Measurements from ENCODE around the gene WBP1L. TPM values are rescaled to one million over a fixed set of nuclear protein-coding genes. Genes with fewer than 3 reads are reported as not detected.
"Not testable (repeated sequence)": the region's sequence is repeated elsewhere in the genome, so short reads cannot be mapped to it uniquely, and the experiment has no call there.

Gene WBP1L
- total RNA-seq, 1 donor from 2014 or later: 26.6 TPM

DNA sequence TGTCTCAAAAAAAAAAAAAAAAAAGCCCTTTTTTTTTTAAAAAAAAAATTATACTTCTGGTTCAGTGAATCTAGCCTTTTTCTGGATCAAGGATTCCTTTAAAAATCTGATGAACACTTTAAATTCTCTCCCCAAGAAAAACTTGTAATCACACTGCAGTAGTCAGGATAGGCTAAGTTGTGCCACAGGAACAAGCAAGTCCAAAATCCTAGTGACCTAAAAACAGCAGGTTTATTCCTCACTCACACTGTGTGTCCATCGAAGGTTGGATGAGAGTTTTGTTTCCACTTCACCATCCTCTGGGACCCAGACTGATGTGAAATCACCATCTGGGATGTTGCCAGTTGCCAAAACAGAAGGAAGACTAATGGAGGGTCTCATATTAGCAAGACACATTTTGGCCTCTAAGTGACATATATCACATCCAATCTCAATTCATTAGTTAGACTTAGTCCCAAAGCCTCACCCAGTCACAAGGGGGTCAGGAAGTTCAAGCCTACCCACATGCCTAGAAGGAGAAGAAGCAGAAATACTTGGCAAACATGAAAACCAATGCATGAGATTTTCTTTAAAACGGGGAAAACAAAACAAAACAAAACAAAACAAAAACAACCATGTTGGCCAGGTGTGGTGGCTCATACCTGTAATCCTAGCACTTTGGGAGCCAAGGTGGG, 60.8 kb downstream of the WBP1L start:
- intact Hi-C loops (cut with micrococcal nuclease): no loop called here

DNA sequence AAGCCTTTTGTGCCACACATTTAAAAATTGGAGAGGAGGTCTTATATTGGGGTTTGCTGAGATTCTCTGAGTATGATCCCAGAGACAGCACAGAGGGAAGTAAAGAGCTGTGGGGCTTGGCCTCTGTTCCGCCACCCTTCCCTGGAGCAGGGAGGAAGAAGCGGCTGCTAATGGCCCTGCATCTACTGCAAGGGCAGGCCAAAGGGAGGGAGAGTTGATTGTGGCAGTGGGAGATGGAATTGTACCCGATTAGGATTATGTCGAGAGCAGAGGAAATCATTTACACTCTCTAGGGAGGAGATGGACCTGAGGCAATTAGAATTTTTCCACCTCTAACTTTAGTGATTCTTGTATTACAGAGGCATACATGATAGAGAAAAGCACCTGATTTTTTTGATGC, 64.6 kb downstream of the WBP1L start:
- intact Hi-C loops (cut with micrococcal nuclease): no loop called here

DNA sequence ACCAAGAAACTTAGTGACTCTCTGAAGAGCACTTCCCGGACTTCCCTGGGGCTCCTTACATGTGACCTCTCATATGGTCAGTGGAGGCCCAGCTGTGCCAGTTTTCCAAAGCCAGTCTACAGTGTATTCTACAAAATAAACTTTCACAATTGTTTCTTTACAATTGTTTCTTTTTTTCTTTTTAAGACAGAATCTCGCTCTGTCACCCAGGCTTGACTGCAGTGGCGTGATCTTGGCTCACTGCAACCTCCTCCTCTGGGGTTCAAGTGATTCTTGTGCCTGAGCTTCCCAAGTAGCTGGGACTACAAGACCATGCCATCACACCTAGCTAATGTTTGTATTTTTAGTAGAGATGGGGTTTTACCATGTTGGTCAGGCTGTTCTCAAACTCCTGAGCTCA, 67.6 kb downstream of the WBP1L start:
- intact Hi-C loops (cut with micrococcal nuclease): no loop called here

GRCh38 chr10:102812231-102812876, 68.6 kb downstream of the WBP1L start:
- intact Hi-C loops (cut with micrococcal nuclease): no loop called here

GRCh38 chr10:102813017-102813541, 69.3 kb downstream of the WBP1L start:
- intact Hi-C loops (cut with micrococcal nuclease): no loop called here

DNA sequence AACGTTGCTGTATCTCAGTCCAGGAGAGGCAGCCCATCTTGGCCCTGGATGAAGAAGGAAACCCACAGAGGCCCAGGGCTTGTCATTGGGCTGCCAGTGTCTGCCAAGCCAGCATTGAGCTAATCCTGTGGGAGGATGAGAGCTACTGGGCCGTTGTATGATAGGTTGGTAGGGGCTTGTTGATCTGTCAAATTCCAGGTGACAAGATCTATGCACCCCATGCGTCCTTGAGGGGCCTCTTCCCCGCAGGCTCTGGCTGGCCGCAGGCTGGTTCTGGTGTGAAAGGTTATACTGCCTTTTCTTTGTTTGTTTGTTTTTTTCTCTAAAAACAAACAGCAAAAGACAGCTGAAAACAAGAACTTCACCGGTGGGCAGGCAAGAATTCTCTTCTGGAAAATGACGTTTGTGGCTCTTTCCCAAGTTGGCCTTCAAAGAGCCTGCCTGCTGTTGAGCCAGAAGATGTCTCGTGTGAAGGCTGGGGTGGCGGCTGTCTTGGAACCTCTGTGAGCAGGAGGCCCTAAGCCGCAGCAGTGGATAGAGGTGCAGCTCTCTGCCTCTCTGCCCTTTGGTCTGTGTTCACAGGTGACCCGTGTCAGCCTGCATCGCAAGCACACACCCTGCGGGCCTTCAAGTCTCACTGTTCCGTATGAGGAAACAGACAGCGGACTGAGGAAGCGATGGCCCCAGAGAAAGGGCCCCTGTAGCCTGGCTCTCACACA, 70.1 kb downstream of the WBP1L start:
- intact Hi-C loops (cut with micrococcal nuclease): no loop called here

DNA sequence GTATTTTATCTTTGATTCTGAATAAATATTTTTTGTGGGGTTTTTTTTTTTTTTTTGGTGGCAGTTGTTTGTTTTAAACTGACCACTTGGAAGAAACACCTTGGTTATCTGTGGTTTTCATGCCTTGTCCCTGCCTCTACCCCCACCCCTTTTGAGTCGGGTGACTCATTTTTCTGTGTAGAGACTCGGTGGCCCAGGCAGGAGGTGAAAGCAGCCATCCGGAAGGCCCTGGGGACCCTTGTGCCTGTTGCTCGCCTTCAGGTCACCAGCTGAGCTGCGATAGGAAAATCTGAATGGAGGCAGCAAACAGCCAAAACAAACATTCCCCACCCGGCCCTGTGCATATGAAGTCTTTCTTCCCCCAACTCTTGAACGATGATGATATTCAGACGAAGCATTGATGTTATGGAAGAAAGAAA, 70.7 kb downstream of the WBP1L start:
- intact Hi-C loops (cut with micrococcal nuclease): no loop called here

DNA sequence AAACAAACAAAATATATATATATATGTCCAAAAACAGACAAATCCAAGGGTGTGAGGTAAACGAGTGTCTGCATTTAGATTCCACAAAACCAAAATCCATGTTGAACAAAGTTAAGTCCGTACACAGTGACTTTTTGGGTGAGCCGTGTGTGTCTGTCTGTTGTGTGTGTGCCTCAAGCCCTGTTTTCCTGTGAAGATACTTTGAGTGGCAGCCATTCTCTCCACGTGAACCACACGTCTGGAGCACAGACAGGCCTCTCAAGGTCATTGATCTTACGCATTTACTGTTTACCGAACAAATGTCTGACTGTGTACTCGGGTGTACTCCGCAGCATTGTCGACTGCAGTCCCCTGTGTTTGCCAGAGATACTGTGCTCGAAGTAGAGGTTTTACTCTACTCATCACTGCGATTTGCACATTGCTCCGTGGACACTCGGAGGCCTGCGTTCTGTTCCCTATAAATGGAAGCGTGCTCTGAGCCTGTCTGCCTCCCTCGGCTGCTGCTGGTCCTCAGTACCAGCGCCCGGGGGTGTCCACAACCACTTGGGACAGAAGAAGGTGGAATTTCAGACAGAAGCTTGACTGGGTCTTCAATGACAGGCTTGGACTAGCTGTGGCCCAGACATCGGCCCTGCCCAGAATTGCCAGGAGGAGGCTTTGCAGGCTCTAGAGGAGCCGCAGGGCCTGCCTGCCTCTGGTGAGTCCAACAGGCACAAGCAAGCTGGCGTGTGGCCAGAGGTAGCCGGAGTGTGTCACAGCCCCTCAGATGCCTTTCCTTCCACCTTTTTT, 71.3 kb downstream of the WBP1L start:
- intact Hi-C loops (cut with micrococcal nuclease): no loop called here

DNA sequence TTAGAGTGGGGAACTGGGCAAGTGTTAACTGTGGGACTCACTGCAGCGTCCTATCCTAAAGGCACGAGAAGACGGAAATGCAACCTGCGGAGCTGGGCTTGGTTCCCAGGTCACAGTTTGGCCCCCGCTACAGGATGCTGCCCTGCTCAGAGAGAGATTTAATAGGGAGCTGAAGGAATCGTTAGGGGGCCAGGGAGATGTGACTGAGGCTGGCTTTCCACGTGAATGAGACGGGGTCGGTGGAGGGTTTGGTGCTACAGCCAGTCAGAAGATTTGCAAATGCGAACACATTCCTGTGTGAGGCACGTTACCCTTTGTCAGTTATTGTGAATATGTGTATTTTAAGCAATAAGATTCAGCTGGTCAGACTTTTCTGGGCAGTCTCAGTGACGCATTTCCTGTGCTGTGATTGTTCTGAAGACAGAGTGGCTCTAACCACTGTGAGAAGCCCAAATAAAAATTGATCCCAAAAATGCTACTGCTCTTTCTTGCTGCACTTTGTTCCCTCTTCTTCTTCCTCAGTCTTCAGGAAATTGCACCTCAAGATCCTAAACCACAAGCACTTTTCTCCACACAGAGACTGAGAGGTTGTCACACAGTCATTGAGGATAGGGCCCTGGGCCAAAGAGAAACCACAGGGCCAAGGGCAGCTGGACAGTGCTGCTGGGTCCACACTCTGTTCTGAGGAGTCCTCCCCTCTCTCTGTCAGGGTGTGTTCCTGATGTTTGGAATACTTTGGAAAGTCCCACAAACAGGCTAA, 72.2 kb downstream of the WBP1L start:
- intact Hi-C loops (cut with micrococcal nuclease): no loop called here

GRCh38 chr10:102817175-102817574, 73.4 kb downstream of the WBP1L start:
- intact Hi-C loops (cut with micrococcal nuclease): no loop called here

GRCh38 chr10:102819054-102819453, 75.3 kb downstream of the WBP1L start:
- intact Hi-C loops (cut with micrococcal nuclease): no loop called here

GRCh38 chr10:102820008-102820407, 76.3 kb downstream of the WBP1L start:
- intact Hi-C loops (cut with micrococcal nuclease): not testable (repeated sequence)

DNA sequence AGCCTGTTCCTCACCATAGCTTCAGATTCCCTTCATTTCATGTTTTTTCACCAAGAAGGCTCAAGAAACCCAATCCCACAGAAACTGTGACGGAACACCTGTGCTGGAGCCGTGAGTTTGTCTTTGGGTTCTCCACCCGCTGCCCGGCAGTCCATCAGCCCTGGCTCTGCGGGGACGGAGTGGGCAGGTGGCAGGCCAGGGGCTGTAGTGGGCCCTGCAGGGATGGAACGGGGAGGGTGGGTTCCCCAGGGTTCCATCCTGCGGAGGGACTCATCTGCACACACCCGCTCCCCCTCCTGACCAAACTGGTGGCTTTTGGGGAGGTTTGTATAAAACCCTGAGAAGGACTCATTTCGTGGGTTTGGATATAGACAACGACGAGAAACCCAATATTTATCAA, 78.5 kb downstream of the WBP1L start:
- intact Hi-C loops (cut with micrococcal nuclease): no loop called here

DNA sequence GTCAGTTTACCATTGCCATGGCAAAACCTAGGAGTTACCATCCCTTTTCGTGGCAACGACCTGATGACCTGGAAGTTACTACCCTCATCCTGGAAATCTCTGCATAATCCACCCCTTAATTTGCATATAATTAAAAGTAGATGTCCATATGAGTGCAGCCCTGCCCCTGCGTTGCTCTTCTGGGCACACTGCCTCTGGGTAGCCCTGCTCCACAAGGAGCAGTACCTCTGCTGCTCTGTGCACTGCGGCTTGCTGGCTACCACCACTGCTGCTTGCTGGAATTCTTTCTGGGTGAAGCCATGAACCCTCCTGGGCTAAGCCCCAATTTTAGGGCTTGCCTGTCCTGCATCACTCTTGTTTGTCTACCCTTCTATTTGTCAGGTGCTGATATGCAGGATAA, 80.9 kb downstream of the WBP1L start:
- intact Hi-C loops (cut with micrococcal nuclease): no loop called here

DNA sequence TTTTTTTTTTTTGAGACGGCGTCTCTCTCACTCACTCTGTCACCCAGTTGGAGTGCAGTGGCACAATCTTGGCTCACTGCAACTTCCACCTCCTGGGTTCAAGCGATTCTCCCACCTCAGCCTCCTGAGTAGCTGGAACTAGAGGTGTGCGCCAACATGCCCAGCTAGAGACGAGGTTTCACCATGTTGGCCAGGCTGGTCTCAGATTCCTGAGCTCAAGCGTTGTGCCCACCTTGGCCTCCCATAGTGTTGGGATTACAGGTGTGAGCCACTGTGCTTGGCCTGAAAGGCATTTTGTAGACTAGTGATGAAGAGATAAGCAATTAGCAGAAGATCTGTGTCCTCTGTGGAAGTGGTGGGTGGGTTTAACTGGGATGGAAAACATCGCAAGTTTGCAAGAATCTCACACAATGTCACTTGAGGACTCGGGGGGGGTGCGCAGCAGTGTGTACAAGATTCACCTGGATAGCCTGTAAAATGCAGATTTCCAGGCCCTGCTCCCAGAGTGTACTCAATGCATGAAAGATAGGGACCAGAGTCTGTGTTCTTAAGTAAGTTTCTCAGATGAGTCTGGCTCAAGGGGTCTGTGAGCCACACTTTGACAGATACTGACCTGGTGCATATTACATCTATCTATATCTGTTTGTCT, 82.5 kb downstream of the WBP1L start:
- intact Hi-C loops (cut with micrococcal nuclease): no loop called here

DNA sequence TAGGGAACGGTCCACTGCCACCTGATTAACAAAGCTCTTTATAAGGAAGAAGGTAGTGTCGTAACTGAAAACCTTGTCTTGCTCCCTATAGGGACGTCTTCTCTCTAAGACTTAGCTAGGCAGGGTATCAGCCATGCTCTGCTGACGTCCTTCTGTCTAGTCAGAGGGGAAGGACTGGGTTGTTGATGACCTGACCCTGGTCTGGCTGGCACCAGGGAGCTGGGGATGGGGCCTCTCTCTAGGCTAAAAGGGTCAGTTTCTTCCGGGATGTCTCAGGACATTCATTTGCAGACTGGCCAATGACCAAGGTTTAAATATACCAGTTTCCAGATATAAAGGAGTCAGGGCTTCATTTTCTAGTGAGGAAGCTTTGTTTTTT, 83.8 kb downstream of the WBP1L start:
- intact Hi-C loops (cut with micrococcal nuclease): no loop called here

DNA sequence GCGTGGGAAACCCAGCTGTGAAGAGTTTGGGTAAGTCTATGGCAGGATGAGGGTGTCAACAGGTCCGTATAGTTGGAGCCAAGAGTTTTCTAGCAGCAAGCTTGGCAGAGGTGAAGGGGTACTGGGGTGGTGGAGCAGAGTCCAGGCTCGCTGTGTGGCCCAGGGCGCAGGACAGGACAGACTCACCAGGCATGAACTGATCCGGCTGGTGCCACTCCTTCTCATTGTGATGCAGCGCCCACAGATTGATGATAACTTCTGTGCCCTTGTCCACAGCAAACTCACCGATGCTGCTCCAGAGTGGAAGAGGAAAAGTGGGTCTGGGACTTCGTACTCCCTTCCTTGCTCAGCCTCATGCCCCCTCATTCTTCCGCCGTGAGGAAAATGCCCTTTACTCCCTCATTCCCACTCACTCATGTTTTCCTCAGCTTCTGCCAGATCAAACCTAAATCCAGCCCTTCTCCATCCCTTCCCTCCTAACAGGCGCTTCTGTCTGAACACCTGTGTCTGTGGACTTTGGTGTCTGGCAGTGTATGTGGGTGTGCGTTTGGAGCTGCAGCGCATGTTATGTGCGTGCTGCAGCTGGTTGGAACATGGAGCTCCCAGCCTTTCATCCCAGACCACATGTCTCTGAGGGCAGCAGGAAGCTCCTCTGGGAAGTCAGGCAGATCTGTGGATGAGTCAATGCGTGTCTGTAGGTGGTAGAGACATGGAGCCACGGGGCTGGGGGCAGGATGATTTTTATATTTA, 87.7 kb downstream of the WBP1L start:
- intact Hi-C loops (cut with micrococcal nuclease): no loop called here

DNA sequence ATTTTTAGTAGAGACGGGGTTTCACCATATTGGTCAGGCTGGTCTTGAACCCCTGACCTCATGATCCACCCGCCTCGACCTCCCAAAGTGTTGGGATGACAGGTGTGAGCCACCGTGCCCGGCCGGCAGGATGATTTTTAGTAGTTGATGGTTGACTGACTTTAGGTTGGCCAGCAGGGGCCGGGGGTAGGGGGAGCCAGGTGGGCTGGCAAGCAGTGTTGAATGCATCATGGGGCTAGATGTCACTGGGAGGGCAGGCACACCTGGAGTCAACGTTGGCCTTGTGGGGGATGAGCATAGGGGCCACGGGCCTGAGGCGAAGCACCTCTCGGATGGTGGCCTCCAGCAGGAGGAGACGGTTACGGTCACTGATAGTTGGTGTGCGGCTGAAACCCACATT, 88.5 kb downstream of the WBP1L start:
- intact Hi-C loops (cut with micrococcal nuclease): no loop called here

DNA sequence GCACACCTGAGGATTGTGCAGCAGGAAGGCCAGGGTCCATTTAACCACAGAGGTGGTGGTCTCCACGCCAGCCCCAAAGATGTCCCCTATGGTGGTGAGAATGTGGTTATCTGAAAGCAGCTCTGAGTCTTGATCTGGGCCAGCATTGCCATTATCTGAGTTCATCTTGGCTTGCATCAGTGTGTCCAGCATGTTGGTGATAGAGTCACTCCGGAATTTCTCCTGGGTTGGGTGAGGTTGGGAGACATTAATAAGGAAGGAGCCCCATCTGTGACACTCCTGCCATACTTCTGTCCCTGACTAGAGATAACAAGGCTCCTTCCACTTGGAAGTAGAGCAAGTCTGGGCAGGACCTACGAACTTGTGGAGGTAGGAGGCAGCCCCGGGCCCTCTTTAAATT, 89.2 kb downstream of the WBP1L start:
- intact Hi-C loops (cut with micrococcal nuclease): no loop called here

DNA sequence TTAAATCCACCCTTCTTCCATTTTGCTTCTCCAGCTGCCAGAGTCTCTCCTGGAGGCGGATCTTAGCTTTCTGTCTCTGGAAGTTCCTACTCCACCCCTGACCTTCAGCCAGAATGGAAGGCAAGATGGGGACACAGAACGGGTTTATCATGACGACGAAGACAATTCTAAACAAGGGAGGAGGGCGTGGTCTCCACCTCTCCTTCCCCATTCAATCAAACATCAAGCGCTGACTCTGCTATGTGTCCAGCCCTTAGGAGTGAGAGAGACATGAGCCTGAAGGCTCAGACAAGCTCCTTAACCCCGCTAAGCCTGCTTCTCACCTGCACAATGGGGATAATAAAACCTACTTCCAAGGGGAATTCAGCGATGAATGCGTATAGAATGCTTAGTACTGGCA, 90.4 kb downstream of the WBP1L start:
- intact Hi-C loops (cut with micrococcal nuclease): no loop called here
